PC-3 (cell line): ENCODE results near the gene P3H2. TPM values are rescaled to one million over a fixed set of nuclear protein-coding genes. Genes with fewer than 3 reads are reported as not detected.

Source experiments
- ATAC-seq: fragments of 200-7000 bp; cut with Tn5 transposase; 2 replicates; pipeline ENCODE4 v1.9.1; 2020; ENCODE audit warnings: mild to moderate bottlenecking, moderate library complexity
- BruUV-seq: library from RNA; stranded (reverse); fragments of 400-500 nt; replicated peaks from 2 replicates; lab custom pipeline; 2021; lab: Mats Ljungman, UMichigan
- CTCF ChIA-PET: fragments of 300-600 bp; sonication (Branson Sonifier 250); formaldehyde crosslinking; loops from one replicate; lab custom pipeline; 2022; ENCODE audit warnings: antibody characterized with exemption; lab: Charles Lee
- POLR2A ChIA-PET: fragments of 300-600 bp; sonication (Branson Sonifier 250); formaldehyde crosslinking; loops from one replicate; lab custom pipeline; 2022; ENCODE audit warnings: antibody characterized with exemption; ENCODE audit not compliant: unreplicated experiment; lab: Charles Lee
- DNase-seq: peaks from one replicate; pipeline ENCODE4 v3.0.0-alpha.2; 2015
- H2AFZ ChIP-seq: fragments of 300-600 bp; sonication (generic); 2 replicates; pipeline ENCODE4 v1.6.0; 2016; ENCODE audit warnings: antibody characterized with exemption, low read length
- H3F3A ChIP-seq: fragments of 300-600 bp; sonication (generic); one replicate; pipeline ENCODE4 v1.6.0; 2017; ENCODE audit warnings: antibody characterized with exemption, low read length, control low read depth, mild to moderate bottlenecking; ENCODE audit not compliant: unreplicated experiment
- H3K27ac ChIP-seq: fragments of 300-600 bp; sonication (generic); 2 replicates; pipeline ENCODE4 v1.5.1; 2016; ENCODE audit warnings: mild to moderate bottlenecking, low read length
- H3K27me3 ChIP-seq: fragments of 300-600 bp; sonication (generic); 2 replicates; pipeline ENCODE4 v1.6.1; 2016; ENCODE audit warnings: low read length, mixed read lengths
- H3K36me3 ChIP-seq: fragments of 300-600 bp; sonication (generic); 2 replicates; pipeline ENCODE4 v1.6.1; 2016; ENCODE audit warnings: low read depth, mixed run types, low read length, mixed read lengths
- H3K4me1 ChIP-seq: fragments of 300-600 bp; sonication (generic); 2 replicates; pipeline ENCODE4 v1.5.1; 2016; ENCODE audit warnings: low read length; ENCODE audit not compliant: insufficient read depth
- H3K4me2 ChIP-seq: fragments of 300-600 bp; sonication (generic); 2 replicates; pipeline ENCODE4 v1.6.0; 2016; ENCODE audit warnings: low read length
- H3K4me3 ChIP-seq: fragments of 300-600 bp; sonication (generic); 2 replicates; pipeline ENCODE4 v1.5.1; 2016; ENCODE audit warnings: mild to moderate bottlenecking, low read length, mixed read lengths
- H3K79me2 ChIP-seq: fragments of 300-600 bp; sonication (generic); 2 replicates; pipeline ENCODE4 v1.6.1; 2017; ENCODE audit warnings: low read length, mixed read lengths
- H3K9ac ChIP-seq: fragments of 300-600 bp; sonication (generic); 2 replicates; pipeline ENCODE4 v1.6.0; 2016; ENCODE audit warnings: mild to moderate bottlenecking, low read length
- H3K9me2 ChIP-seq: fragments of 300-600 bp; sonication (generic); replicated peaks from 2 replicates; pipeline ENCODE4 v1.6.1; 2016; ENCODE audit warnings: mixed run types, low read length, mixed read lengths
- H3K9me3 ChIP-seq: fragments of 300-600 bp; sonication (generic); 2 replicates; pipeline ENCODE4 v1.6.1; 2016; ENCODE audit warnings: low read length, mixed read lengths
- H4K20me1 ChIP-seq: fragments of 300-600 bp; sonication (generic); 2 replicates; pipeline ENCODE4 v1.6.1; 2016; ENCODE audit warnings: low read length, mixed read lengths
- EZH2 ChIP-seq: fragments of 300-600 bp; sonication (generic); IDR thresholded peaks from one replicate; pipeline ENCODE4 v1.6.1; 2017; ENCODE audit warnings: antibody characterized with exemption, mild to moderate bottlenecking, low read length; ENCODE audit not compliant: unreplicated experiment
- EZH2phosphoT487 ChIP-seq: fragments of 300-600 bp; sonication (generic); IDR thresholded peaks from 2 replicates; pipeline ENCODE4 v1.6.1; 2018; ENCODE audit warnings: mild to moderate bottlenecking, antibody characterized with exemption, low read length, borderline replicate concordance
- intact Hi-C: fragments of 100-400 bp; cut with micrococcal nuclease; formaldehyde crosslinking; loops from 2 replicates; pipeline ENCODE4 v1.9.0; 2023
- total RNA-seq: library from RNA; depleted of rRNA; stranded (reverse); fragments of >200 nt; gene quantifications from 2 replicates; pipeline ENCODE4 v1.2.3, GENCODE V29; 2014; rRNA removed
- TF ChIP-seq, protein P1 (sequence below): fragments of 300-600 bp; sonication (generic); conservative IDR thresholded peaks from 2 replicates; pipeline ENCODE4 v1.5.1; 2017; ENCODE audit warnings: antibody characterized with exemption, low read depth, mild to moderate bottlenecking, low read length

The P3H2 gene
- total RNA-seq, 1 experiment from 2014 or later, result 4.5 TPM

DNA sequence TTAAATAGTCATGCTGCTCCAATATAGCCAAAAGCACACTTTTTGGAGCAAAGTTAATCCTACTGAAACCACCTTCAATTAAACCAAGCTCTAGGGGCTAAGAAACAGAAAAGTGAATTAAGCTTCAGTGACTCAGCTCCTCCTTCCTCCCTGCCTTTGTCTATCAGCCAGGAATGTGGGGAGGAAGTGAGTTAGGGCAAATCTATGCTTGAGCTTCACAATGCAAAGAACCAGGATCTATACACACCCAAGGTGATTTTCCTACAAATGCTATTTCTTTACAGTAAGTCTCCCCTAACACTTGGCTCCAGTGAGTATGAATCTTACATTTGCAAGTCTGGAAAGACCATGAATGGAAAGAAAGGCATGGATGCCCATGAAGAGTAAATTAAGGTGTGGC lies 212.1 kb downstream of the P3H2 start:
- CTCF ChIA-PET, result no interaction called here
- Histone ChIP-seq H3K9me3 (no peaks in the 10 kb centered on the region), H3F3A (peaks cover 6% of the 10 kb centered on the region), H3K4me1 (peaks cover 42% of the 10 kb centered on the region), H3K4me2 (peak overlapping the region; percentile 73), H3K9me2 (no peaks in the 10 kb centered on the region; the same call in 1 of the 2 replicates), H3K79me2 (no peaks in the 10 kb centered on the region), H3K27me3 (no peaks in the 10 kb centered on the region), H4K20me1 (no peaks in the 10 kb centered on the region), H3K4me3 (peak overlapping the region; percentile 13; the same call in 1 of the 2 replicates), H3K9ac (peak overlapping the region; percentile 63), H3K27ac (peak overlapping the region; percentile 90), H2AFZ (peak overlapping the region; percentile 19), H3K36me3 (no peaks in the 10 kb centered on the region)
- POLR2A ChIA-PET, result interaction anchor here (0.6 to 1.0 kb wide), 4 partner anchors 67 to 604 kb away, joined by 3 to 5 read pairs (median 4); no protein-coding TSS in a partner anchor
- peak; percentile 85 for ATAC-seq
- peak; percentile 97 for DNase-seq
- intact Hi-C loops, result loop anchor here (2.0 to 5.0 kb wide), 3 partner anchors 39 to 88 kb away; no protein-coding TSS in a partner anchor
- no TSS peak for BruUV-seq
- no peak for TF ChIP-seq EZH2
- TF ChIP-seq, protein P1, sequence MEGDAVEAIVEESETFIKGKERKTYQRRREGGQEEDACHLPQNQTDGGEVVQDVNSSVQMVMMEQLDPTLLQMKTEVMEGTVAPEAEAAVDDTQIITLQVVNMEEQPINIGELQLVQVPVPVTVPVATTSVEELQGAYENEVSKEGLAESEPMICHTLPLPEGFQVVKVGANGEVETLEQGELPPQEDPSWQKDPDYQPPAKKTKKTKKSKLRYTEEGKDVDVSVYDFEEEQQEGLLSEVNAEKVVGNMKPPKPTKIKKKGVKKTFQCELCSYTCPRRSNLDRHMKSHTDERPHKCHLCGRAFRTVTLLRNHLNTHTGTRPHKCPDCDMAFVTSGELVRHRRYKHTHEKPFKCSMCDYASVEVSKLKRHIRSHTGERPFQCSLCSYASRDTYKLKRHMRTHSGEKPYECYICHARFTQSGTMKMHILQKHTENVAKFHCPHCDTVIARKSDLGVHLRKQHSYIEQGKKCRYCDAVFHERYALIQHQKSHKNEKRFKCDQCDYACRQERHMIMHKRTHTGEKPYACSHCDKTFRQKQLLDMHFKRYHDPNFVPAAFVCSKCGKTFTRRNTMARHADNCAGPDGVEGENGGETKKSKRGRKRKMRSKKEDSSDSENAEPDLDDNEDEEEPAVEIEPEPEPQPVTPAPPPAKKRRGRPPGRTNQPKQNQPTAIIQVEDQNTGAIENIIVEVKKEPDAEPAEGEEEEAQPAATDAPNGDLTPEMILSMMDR, result no peak
- no peak for TF ChIP-seq EZH2phosphoT487

DNA sequence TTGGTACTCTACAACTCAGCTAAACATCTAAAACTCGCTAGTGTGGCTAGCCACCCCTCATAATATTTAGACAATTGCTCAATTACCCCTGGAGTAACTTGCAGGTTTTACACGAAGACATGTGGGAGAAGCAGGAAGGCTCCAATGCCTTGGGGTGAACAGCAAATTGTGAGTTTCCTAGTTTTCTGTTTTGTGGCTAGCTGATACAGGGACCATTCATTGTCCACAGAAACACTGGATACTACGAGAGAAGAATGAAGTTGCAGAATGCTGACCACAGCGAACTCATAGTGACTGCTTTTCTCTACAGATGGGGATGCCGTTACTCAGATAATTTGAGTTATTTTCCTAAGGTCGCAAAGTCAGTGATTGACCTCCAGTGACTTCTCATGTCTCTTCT lies 212.9 kb downstream of the P3H2 start:
- POLR2A ChIA-PET, result interaction anchor here (0.6 kb wide), 1 partner anchor 83 kb away, joined by 4 read pairs; no protein-coding TSS in a partner anchor
- Histone ChIP-seq H4K20me1 (no peaks in the 10 kb centered on the region), H3K9ac (no peak overlapping the region), H3F3A (peaks cover 6% of the 10 kb centered on the region), H3K9me2 (no peaks in the 10 kb centered on the region), H3K4me1 (peaks cover 39% of the 10 kb centered on the region), H3K4me2 (peak overlapping the region; percentile 73), H2AFZ (no peak overlapping the region), H3K27ac (peak overlapping the region; percentile 90), H3K79me2 (no peaks in the 10 kb centered on the region), H3K4me3 (no peak overlapping the region), H3K36me3 (no peaks in the 10 kb centered on the region), H3K9me3 (no peaks in the 10 kb centered on the region), H3K27me3 (no peaks in the 10 kb centered on the region)
- DNase-seq (peak; percentile 12), ATAC-seq (no peak)
- no TSS peak for BruUV-seq
- intact Hi-C loops, result loop anchor here (2.0 to 5.0 kb wide), 3 partner anchors 39 to 87 kb away; no protein-coding TSS in a partner anchor
- CTCF ChIA-PET, result no interaction called here
- TF ChIP-seq EZH2phosphoT487 (no peak), EZH2 (no peak)
- TF ChIP-seq, protein P1, result no peak

Other genes with a start within 250 kb of the P3H2 start
- 6.8 and 9.6 TPM in 2 replicates for gene CLDN1, start 201.5 kb upstream of the P3H2 start, total RNA-seq